Measurements from ENCODE around the gene LDLRAD1. TPM values are rescaled to one million over a fixed set of nuclear protein-coding genes. Genes with fewer than 3 reads are reported as not detected.

LDLRAD1 gene
- total RNA-seq, 1 donor from 2014 or later: not detected

DNA sequence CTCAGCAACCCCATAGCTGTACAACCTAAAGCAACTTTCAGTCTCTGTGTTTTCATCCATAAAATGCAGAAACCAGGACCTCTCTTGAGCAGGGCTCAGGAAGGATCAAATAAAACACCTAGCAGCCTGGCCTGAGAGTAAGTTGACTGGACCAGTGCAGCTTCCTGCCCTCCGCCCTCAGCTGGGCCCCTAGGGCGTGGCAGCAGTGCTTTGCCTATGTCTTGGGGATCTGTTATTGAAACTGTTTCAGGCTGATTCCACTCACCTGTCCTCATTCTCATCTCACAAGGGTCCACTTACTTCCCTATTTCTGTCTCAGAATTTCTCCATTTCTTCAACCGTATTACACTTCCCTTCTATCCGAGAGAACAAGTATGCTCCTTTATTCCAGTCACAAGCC lies 54.5 kb downstream of the LDLRAD1 start:
- intact Hi-C loops (cut with DNase I): no loop called here
- no peak for DNase-seq (ENCODE audit: low spot score)

- DNase-seq (ENCODE audit: low spot score): no peak
- intact Hi-C loops (cut with DNase I): no loop called here
These were observed 55.6 kb downstream of the LDLRAD1 start for GRCh38 chr1:53962395-53962794.

DNA sequence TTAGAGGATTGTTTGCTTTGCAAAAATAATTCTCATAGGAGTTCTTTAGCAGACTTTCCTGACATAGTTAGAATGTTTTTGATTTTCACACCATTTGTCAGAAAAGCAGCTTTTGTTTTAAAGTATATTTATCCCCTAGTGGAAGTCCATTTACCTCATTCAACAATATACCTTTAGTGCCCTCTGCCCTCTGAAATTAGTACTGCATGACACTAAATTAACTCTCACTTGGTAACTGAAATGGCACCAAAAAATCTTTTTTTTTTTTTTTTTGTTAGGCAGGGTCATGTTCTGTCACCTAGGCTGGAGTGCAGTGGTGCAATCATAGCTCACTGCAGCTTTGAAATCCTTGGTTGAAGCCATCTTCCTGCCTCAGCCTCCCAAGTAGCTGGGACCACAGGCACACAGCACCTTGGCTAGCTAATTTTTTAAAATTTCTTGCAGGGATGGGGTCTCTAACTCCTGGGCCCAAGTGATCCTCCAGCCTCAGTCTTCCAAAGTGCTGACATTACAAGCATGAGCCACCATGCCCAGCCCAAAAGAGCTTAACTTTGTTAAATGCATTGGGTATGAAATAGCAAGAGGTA lies 58.2 kb downstream of the LDLRAD1 start:
- no peak for DNase-seq (ENCODE audit: low spot score)
- intact Hi-C loops (cut with DNase I): no loop called here

Small RNAs within 50 kb of the gene (microRNA-seq; reads per million reads assigned to microRNA genes)
- gene MIR4781: 1.8 reads per million

Other genes with a start within 250 kb of the LDLRAD1 start
- 6.0 TPM for gene NDC1, start 179.9 kb downstream of the LDLRAD1 start, total RNA-seq
- 13.4 TPM for gene YIPF1, start 128.4 kb downstream of the LDLRAD1 start, total RNA-seq
- not detected for gene DIO1, start 124.0 kb downstream of the LDLRAD1 start, total RNA-seq
- 11.1 TPM for gene IFT25, start 72.5 kb downstream of the LDLRAD1 start, total RNA-seq
- 19.1 TPM for gene LRRC42, start 71.8 kb downstream of the LDLRAD1 start, total RNA-seq
- gene TMEM59, start 35.0 kb upstream of the LDLRAD1 start, total RNA-seq: 289 TPM
- 4.1 TPM for gene TCEANC2, start 35.4 kb upstream of the LDLRAD1 start, total RNA-seq
- not detected for gene CDCP2, start 134.8 kb upstream of the LDLRAD1 start, total RNA-seq
- 5.7 TPM for gene CYB5RL, start 181.8 kb upstream of the LDLRAD1 start, total RNA-seq
- 71.7 TPM for gene MRPL37, start 182.0 kb upstream of the LDLRAD1 start, total RNA-seq